GM12801 (cell line): Measurements from ENCODE around the gene CARD10.

Source experiments
- TF ChIP-seq, protein P1 (sequence below): IDR thresholded peaks from one replicate; pipeline ENCODE4 v1.5.1; 2011; ENCODE audit warnings: control low read depth; ENCODE audit not compliant: insufficient read length; ENCODE audit errors: extremely low read depth

The CARD10 gene

DNA sequence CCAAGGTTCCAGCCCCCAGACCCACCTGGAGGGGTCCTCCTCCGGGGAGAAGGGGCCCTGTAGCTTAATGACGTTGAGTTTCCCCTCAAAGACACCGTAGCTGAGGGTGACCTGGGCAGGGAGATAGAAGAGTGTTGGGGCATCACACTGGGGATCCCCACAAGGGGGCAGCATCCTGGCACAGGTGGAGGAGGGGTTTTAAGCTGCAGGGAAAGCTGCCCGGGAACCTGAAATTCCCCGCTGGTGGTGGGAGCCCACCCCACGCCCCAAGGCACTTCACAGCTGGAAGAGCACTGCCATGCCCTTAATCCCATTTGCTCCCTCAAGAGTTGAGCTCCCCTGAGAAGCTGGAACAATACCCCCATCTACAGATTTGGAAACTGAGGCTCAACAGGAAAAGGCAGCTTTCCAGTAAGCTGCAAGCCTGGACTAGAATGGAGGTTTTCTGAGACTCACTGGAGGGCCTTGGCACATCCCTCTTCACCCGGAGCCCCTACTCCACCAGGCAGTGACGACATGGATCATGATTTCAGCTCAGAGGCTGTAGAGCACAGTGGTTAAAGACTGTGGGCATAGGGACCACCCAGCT lies 46.7 kb downstream of the CARD10 start:
- TF ChIP-seq, protein P1, sequence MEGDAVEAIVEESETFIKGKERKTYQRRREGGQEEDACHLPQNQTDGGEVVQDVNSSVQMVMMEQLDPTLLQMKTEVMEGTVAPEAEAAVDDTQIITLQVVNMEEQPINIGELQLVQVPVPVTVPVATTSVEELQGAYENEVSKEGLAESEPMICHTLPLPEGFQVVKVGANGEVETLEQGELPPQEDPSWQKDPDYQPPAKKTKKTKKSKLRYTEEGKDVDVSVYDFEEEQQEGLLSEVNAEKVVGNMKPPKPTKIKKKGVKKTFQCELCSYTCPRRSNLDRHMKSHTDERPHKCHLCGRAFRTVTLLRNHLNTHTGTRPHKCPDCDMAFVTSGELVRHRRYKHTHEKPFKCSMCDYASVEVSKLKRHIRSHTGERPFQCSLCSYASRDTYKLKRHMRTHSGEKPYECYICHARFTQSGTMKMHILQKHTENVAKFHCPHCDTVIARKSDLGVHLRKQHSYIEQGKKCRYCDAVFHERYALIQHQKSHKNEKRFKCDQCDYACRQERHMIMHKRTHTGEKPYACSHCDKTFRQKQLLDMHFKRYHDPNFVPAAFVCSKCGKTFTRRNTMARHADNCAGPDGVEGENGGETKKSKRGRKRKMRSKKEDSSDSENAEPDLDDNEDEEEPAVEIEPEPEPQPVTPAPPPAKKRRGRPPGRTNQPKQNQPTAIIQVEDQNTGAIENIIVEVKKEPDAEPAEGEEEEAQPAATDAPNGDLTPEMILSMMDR: no peak

DNA sequence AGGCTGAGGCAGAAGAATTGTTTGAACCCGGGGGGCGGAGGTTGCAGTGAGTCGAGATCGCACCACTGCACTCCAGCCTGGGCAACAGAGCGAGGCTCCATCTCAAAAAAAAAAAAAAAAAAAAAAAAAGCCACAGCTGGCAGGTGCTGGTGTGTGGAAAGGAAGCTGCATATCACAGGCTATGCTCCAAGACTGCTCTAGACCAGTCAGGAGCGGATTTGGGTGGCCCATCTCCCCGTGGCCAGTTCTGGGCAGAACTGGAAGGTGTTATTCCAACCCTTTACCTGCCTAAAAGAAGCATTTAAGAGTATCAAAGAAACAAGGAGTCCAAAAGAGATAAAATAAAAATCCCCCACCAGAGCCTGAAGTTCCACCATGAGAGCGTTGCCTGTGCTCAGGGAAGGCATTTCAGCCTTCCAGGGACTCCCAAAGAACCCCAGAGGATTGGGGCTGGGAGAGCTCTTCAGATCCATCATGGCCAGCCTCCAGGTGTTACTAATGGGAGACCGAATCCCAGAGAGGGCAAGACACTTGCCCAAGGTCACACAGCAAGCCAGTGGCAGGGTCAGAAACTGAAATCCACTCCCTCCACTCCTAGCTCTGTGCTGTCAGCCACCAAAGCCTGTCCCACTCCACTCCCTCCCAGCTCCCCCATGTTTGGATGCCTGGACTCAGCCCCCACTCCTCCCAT lies 47.3 kb downstream of the CARD10 start:
- TF ChIP-seq, protein P1: no peak

DNA sequence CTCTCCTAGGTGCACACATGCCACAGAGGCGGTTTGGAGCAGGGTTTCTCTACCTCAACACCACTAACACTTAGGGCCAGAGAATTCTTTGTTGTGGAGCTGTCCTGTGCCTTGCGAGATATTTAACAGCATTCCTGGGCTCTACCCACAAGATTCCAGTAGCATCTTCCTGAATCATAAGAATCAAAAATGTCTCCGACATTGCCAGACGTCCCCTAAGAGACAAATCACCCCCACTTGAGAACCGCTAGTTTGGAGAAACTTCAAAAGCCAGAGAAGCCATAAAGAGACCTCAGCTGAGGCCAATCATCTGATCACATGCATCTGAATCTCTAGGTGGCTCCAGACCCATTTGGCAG lies 49.1 kb downstream of the CARD10 start:
- TF ChIP-seq, protein P1: no peak

DNA sequence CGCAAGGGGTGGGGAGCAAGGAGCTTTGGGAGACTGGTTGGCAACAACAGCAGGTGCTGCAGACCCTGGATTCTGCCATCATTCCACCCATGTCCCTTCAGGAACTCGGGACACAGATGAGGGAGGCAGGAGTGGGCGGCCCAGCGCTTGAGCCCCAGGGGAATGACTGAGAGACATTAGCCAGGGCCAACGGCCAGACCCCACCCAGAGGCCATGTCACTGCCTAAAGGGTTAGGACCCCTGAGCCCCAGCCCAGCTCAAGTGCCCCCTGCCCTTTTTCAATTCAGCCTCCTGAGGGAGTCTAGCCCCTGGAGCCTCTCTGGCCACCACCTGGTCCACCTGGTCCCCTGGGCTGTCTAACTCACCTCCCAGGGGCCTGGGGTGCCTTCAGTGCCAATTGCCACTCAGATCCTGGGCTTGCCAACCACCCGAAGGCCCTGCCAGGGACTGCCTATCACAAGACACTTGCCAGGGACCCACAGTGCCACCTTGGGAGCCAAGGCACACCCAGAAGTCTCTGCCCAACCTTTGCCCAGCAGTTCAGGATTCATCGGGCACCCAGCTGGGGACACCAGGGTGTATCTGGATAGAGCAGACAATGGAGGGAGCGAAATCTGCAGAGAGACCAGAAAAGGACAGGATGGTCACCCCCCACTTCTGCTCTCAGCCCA lies 49.7 kb downstream of the CARD10 start:
- TF ChIP-seq, protein P1: no peak

DNA sequence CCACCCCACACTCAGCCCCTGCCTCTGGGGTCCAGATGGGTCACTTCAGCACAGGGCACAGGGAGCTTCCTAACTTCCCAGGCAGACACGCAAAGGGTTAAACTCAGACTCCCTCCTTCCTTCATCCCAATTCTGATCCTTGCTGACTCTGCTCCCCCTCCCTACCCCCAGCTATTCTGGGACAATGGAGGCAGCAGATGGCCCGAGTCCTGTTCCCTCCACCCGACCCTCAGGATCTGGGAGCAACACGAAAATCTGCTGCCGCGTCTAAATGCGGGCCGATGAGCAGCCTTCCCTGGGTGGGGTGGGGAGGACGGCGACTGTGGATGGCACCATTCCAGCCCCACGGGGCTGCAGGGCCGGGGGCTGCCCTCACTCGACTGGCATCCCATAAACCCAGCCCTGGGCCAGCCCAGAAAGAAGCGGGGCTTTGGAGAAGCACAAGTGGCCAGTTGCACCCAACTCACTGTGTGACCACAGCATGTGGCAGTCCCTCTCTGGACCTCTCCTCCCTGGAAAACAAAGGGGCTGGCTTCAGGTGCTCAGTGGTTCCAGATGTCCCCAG lies 51.7 kb downstream of the CARD10 start:
- TF ChIP-seq, protein P1: no peak

DNA sequence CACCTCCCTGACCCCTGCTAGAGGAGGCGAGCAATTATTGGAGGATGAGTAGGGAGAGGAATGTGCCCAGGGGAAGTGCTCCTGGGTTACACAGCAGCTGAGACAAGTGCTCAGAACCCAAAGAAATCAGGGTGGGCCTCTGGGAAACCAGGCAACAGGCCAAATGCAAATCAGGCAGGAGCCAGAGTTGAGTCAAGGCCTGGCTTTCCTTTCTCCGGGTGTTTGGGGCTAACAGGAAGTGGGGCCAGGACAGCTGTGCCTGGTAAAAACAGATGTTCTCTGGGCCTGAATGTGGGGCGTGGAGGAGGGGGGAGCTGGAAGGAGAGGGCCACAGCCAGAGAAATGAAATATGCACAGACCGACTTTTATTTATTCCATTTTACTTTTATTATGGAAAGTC lies 55.0 kb downstream of the CARD10 start:
- TF ChIP-seq, protein P1: no peak

DNA sequence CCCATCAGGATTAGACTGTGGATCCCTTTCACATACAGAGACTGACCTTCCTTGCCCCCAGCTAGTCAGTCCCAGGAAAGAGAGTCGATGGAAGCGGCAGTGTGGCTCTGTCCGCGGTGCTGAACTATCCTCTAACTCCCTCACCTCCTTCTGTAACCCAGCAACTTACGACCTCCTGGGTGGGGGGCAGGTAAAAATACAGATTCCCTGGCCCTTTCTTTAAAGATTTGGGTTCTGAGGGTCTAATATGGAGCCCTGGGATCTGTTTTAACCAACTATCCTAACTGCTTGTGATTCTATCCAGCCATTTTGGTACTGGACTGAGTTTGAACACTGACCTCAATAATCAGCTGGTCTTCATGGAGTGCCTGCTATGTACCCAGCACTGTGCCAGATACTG lies 56.2 kb downstream of the CARD10 start:
- TF ChIP-seq, protein P1: no peak
